ENCODE results near the gene PRDM16. TPM values are rescaled to one million over a fixed set of nuclear protein-coding genes. Genes with fewer than 3 reads are reported as not detected.

Gene PRDM16
- total RNA-seq, 4 donors from 2014 or later = 5.4 to 13.2 (median 7.7) TPM

DNA sequence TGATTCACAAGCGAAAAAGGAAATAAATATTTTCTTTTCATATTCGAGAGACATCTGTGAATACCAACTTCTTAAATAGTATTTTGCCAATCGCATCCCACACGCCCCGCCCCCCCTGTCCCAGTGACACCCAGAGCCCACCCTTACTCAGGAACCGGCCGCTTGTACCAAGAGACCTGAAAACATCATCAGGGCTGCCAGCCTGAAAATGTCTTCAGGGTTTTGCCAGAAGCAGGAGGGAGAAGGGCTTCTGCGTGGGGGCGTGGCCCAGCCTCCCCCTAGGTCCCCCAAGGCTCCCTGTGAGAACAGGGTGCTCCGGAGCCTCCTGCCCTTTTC lies 126.4 kb downstream of the PRDM16 start:
- peaks cover 0 to 4% (median 0%) of the 10 kb centered on the region in 4 donors for H3K4me1 ChIP-seq
- no peak overlapping the region for H3K27ac ChIP-seq
- H3K27me3 ChIP-seq = no peaks in the 10 kb centered on the region
- no peak for DNase-seq
- no peaks in the 10 kb centered on the region for H3K36me3 ChIP-seq
- TF ChIP-seq, protein P1, sequence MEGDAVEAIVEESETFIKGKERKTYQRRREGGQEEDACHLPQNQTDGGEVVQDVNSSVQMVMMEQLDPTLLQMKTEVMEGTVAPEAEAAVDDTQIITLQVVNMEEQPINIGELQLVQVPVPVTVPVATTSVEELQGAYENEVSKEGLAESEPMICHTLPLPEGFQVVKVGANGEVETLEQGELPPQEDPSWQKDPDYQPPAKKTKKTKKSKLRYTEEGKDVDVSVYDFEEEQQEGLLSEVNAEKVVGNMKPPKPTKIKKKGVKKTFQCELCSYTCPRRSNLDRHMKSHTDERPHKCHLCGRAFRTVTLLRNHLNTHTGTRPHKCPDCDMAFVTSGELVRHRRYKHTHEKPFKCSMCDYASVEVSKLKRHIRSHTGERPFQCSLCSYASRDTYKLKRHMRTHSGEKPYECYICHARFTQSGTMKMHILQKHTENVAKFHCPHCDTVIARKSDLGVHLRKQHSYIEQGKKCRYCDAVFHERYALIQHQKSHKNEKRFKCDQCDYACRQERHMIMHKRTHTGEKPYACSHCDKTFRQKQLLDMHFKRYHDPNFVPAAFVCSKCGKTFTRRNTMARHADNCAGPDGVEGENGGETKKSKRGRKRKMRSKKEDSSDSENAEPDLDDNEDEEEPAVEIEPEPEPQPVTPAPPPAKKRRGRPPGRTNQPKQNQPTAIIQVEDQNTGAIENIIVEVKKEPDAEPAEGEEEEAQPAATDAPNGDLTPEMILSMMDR (IDR thresholded peaks at IDR 0.05) = no peak
- no peak for TF ChIP-seq POLR2A (IDR thresholded peaks at IDR 0.05)
- H3K4me3 ChIP-seq = no peak overlapping the region
- no peaks in the 10 kb centered on the region for H3K9me3 ChIP-seq

DNA sequence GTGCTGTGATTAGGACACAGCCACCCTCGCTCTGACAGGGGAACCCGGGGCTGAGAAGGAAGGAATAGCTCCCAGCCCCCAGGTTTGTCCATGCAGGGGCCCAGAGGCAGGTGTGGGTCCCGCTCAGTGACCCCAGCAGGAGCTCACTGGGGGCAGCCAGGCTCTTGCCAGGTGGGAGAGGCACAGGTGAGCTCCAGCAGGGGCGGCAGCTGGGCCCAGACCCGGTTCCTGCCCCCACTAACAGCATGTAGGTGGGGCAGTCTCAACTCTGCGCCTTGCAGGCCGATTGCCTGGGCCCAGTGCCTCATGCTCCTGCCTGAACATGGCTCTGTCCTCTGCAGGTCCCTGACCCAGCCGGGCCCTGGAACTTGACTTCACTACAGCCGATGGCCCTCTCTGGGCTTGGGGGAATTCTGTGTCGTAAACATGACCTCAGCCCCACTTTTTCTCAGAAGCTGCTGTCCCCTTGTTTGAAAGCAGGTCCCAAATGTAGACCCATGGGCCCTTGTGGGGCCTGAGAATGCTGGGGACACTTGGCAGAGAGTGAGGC lies 127.0 kb downstream of the PRDM16 start:
- no peaks in the 10 kb centered on the region for H3K9me3 ChIP-seq
- H3K4me3 ChIP-seq = no peak overlapping the region
- no peak for DNase-seq
- TF ChIP-seq, protein P1 (IDR thresholded peaks at IDR 0.05) = no peak
- TF ChIP-seq POLR2A (IDR thresholded peaks at IDR 0.05) = no peak
- peaks cover 0 to 4% (median 0%) of the 10 kb centered on the region in 4 donors for H3K4me1 ChIP-seq
- H3K27me3 ChIP-seq = no peaks in the 10 kb centered on the region
- no peaks in the 10 kb centered on the region for H3K36me3 ChIP-seq
- H3K27ac ChIP-seq = peak overlapping the region in 2 of 4 donors; percentile 17 to 45

DNA sequence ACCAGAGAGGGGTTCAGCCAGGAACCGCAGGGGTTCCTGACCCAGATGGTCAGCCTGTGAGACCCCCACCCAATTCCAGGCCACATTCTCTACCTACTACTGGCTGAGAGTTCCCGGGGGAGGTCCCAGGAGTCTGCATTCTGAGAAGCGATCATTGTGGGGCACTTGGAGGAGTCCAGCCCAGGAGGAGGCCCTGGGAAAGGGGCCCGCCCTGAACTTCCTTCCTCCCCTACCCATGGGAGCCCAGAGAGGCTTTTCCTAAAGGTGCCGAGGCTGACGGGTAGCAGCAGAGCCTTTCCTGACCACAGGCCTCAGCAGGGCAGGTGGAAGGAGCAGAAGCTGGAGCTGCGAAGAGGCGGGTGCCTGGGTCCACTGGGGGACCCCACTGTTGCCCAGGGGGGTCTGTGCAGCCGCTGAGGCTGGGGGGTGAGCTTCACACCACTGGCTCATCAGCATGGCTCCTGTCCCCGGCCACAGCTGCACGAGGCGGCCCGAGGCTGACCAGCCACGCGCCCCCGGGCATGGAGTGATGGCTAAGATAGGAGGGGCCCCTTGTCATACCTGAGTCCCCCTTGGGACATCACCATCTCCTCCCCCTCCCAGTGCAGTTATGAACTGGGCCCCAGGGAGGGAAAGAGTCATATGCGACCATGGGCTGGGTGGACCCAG lies 127.7 kb downstream of the PRDM16 start:
- no peak for DNase-seq
- TF ChIP-seq, protein P1 (IDR thresholded peaks at IDR 0.05) = no peak
- no peak for TF ChIP-seq POLR2A (IDR thresholded peaks at IDR 0.05)
- no peaks in the 10 kb centered on the region for H3K36me3 ChIP-seq
- no peaks in the 10 kb centered on the region for H3K9me3 ChIP-seq
- H3K4me1 ChIP-seq = peaks cover 0 to 4% (median 0%) of the 10 kb centered on the region in 4 donors
- no peaks in the 10 kb centered on the region for H3K27me3 ChIP-seq
- no peak overlapping the region for H3K4me3 ChIP-seq
- H3K27ac ChIP-seq = no peak overlapping the region

DNA sequence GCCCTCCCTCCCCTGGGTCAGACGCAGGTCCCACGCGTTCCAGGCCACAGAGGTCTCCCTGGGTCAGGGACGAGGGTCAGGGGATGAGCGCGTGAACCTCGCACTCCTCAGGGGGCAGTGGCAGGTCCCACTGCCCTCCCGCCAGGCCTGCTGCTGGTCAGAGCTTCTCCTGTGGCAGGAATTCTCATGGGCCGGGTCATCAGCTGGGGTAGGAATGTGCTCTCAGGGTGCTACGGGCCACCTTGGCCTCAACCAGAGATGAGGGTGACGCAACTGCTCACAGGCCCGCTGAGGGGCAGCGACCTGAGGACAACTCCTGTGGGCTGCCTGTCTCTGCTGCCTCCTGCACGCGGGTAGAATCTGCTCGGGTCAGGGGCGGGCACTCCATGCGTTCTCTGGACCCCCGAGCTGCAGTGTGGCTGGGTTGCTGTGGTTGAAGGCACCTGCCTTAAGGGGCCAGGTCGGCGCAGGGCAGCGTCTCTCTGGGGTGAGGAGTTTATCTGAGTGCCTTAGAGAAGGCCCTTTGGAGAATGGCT lies 128.8 kb downstream of the PRDM16 start:
- H3K4me1 ChIP-seq = peaks cover 0 to 4% (median 0%) of the 10 kb centered on the region in 4 donors
- H3K27me3 ChIP-seq = no peaks in the 10 kb centered on the region
- H3K4me3 ChIP-seq = no peak overlapping the region
- no peak overlapping the region for H3K27ac ChIP-seq
- no peaks in the 10 kb centered on the region for H3K36me3 ChIP-seq
- no peak for DNase-seq
- TF ChIP-seq POLR2A (IDR thresholded peaks at IDR 0.05) = no peak
- TF ChIP-seq, protein P1 (IDR thresholded peaks at IDR 0.05) = no peak
- no peaks in the 10 kb centered on the region for H3K9me3 ChIP-seq

DNA sequence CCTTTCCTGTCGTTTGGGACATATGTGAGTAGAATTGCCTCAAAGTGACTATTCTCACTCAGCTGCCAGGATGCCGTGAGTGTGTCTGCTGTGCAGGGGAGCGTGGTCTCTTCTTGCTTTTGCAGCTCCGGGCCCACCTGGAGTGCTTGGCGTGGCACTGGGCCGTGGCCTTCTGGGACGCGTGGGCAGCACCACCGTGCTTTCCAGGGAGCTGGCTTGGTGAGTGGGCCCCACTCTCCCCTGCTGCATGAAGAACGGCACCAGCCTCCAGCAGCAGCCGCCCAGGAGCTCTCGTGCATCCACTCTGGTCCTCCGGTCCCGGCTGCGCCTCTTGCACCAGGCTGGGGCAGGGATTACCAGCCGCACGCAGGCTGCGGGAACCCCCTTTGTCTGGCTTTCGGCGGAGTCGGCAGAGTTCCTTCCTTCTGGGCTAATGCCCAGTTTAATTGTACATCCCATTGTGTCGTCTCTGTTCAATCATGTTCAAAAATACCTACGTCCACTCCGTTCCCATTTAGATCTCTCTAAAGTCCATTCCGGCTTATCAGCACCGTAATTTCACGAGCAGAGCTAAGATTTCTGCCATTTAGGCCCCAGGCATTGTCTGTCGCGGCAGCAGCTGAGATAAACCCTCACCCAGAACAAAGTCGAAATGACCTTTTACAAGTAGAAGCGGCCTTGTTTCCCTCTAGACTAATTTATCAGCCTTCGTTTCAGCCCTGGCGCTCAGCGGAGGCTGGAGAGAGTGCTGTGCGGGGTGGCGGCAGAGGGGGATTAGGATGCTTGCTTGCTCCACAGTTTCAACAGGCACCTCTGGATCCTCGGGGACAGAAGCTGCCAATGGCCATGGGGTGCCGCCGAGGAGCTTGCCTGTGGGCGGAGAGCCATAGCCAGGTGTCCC lies 129.6 kb downstream of the PRDM16 start:
- no peaks in the 10 kb centered on the region for H3K9me3 ChIP-seq
- H3K27me3 ChIP-seq = no peaks in the 10 kb centered on the region
- no peak overlapping the region for H3K4me3 ChIP-seq
- TF ChIP-seq, protein P1 (IDR thresholded peaks at IDR 0.05) = no peak
- TF ChIP-seq POLR2A (IDR thresholded peaks at IDR 0.05) = no peak
- no peak for DNase-seq
- H3K27ac ChIP-seq = no peak overlapping the region
- no peaks in the 10 kb centered on the region for H3K36me3 ChIP-seq
- H3K4me1 ChIP-seq = no peaks in the 10 kb centered on the region
